GM19395 (cell line): ENCODE data around the gene AQP11.

ENCODE experiments used
- ATAC-seq: cut with Tn5 transposase; IDR thresholded peaks from one replicate; pipeline ENCODE4 v1.9.1; 2021; ENCODE audit warnings: mild to moderate bottlenecking, moderate library complexity; ENCODE audit not compliant: unreplicated experiment

The AQP11 gene

DNA sequence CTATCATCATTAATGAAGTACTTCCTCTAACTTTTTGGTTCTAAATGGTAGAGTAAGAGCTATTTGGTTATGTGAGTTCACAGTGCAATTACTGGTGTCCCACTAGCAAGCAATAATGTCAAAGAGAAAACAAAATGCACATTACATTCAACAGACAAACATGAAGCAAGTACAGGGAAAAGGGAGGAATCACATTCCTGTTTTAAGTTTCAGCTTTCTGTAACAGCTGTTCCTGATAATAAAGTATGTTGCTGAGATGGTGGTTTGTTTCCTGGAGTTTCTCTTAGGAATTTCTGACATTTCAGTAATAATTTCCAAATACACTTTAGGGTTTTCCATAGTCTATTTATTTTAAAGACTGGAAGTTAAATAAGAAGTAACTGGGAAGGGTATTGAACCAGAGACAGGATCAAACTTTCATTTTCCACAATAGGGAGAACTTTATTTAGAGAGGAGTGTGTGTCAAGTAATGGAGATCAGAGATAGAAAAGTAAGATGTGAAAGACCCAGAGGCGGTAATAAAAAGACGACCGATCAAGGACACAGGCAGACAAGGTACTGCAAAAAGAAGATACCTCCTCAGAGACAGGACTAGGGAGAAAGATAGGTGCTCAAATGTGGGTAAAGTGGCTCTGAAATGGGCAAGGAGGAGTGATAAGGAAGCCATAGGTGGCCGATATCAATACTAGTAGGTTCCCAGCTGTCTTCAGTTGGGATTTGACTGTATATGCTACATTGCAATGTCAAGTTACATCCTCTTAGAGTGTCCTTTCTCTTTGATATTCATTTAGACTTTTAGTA, 68.7 kb downstream of the AQP11 start:
- ATAC-seq = no peak
